ENCODE results near the gene RAD9A. TPM values are rescaled to one million over a fixed set of nuclear protein-coding genes. Genes with fewer than 3 reads are reported as not detected.
A peak's percentile ranks its signal among the peaks of the same experiment; 100 is the strongest.

Gene RAD9A
- total RNA-seq, 1 donor from 2014 or later = 30.7 TPM

GRCh38 chr11:67365736-67366444, 25.9 kb upstream of the RAD9A start:
- DNase-seq (ENCODE audit: low spot score) = no peak
- Mint-ChIP-seq H3K4me1 (ENCODE audit: low read depth) (peaks cover 12% of the 10 kb centered on the region), H3K9me3 (no peaks in the 10 kb centered on the region), H3K27me3 (ENCODE audit: insufficient read depth) (peaks cover 51% of the 10 kb centered on the region), H3K27ac (no peak overlapping the region), H3K36me3 (ENCODE audit: low read depth) (no peaks in the 10 kb centered on the region), H3K4me3 (no peak overlapping the region)
- intact Hi-C loops (cut with micrococcal nuclease) = no loop called here

GRCh38 chr11:67366546-67366945, 25.2 kb upstream of the RAD9A start:
- intact Hi-C loops (cut with micrococcal nuclease) = no loop called here
- H3K9me3 Mint-ChIP-seq = no peaks in the 10 kb centered on the region
- H3K4me3 Mint-ChIP-seq = no peak overlapping the region
- H3K27me3 Mint-ChIP-seq (ENCODE audit: insufficient read depth) = peaks cover 52% of the 10 kb centered on the region
- H3K27ac Mint-ChIP-seq = no peak overlapping the region
- peaks cover 18% of the 10 kb centered on the region for H3K4me1 Mint-ChIP-seq (ENCODE audit: low read depth)
- H3K36me3 Mint-ChIP-seq (ENCODE audit: low read depth) = no peaks in the 10 kb centered on the region
- DNase-seq (ENCODE audit: low spot score) = no peak

GRCh38 chr11:67366961-67367760, 24.6 kb upstream of the RAD9A start:
- Mint-ChIP-seq H3K27me3 (ENCODE audit: insufficient read depth) (peaks cover 55% of the 10 kb centered on the region), H3K27ac (no peak overlapping the region), H3K36me3 (ENCODE audit: low read depth) (no peaks in the 10 kb centered on the region), H3K4me1 (ENCODE audit: low read depth) (peaks cover 21% of the 10 kb centered on the region), H3K9me3 (no peaks in the 10 kb centered on the region), H3K4me3 (no peak overlapping the region)
- no peak for DNase-seq (ENCODE audit: low spot score)
- intact Hi-C loops (cut with micrococcal nuclease) = no loop called here

GRCh38 chr11:67367761-67368227, 24.0 kb upstream of the RAD9A start:
- Mint-ChIP-seq H3K36me3 (ENCODE audit: low read depth) (no peaks in the 10 kb centered on the region), H3K9me3 (no peaks in the 10 kb centered on the region), H3K27ac (no peak overlapping the region), H3K27me3 (ENCODE audit: insufficient read depth) (peaks cover 48% of the 10 kb centered on the region), H3K4me3 (no peak overlapping the region), H3K4me1 (ENCODE audit: low read depth) (peaks cover 21% of the 10 kb centered on the region)
- DNase-seq (ENCODE audit: low spot score) = no peak
- intact Hi-C loops (cut with micrococcal nuclease) = loop anchor here (1.0 kb wide), 1 partner anchor 10 kb away; no protein-coding TSS in a partner anchor

GRCh38 chr11:67368621-67369020, 23.2 kb upstream of the RAD9A start:
- H3K4me1 Mint-ChIP-seq (ENCODE audit: low read depth) = peaks cover 21% of the 10 kb centered on the region
- peaks cover 48% of the 10 kb centered on the region for H3K27me3 Mint-ChIP-seq (ENCODE audit: insufficient read depth)
- H3K9me3 Mint-ChIP-seq = no peaks in the 10 kb centered on the region
- intact Hi-C loops (cut with micrococcal nuclease) = loop anchor here (1.0 kb wide), 1 partner anchor 11 kb away; no protein-coding TSS in a partner anchor
- DNase-seq (ENCODE audit: low spot score) = no peak
- H3K27ac Mint-ChIP-seq = no peak overlapping the region
- H3K4me3 Mint-ChIP-seq = no peak overlapping the region
- H3K36me3 Mint-ChIP-seq (ENCODE audit: low read depth) = no peaks in the 10 kb centered on the region

- intact Hi-C loops (cut with micrococcal nuclease) = no loop called here
- H3K36me3 Mint-ChIP-seq (ENCODE audit: low read depth) = no peaks in the 10 kb centered on the region
- no peak overlapping the region for H3K27ac Mint-ChIP-seq
- no peak for DNase-seq (ENCODE audit: low spot score)
- H3K4me1 Mint-ChIP-seq (ENCODE audit: low read depth) = peaks cover 27% of the 10 kb centered on the region
- no peak overlapping the region for H3K4me3 Mint-ChIP-seq
- no peaks in the 10 kb centered on the region for H3K9me3 Mint-ChIP-seq
- H3K27me3 Mint-ChIP-seq (ENCODE audit: insufficient read depth) = peaks cover 52% of the 10 kb centered on the region
These were observed 22.5 kb upstream of the RAD9A start for GRCh38 chr11:67369275-67369674.

- no peak overlapping the region for H3K27ac Mint-ChIP-seq
- H3K27me3 Mint-ChIP-seq (ENCODE audit: insufficient read depth) = peaks cover 56% of the 10 kb centered on the region
- no peaks in the 10 kb centered on the region for H3K9me3 Mint-ChIP-seq
- no peak for DNase-seq (ENCODE audit: low spot score)
- H3K4me3 Mint-ChIP-seq = no peak overlapping the region
- no peaks in the 10 kb centered on the region for H3K36me3 Mint-ChIP-seq (ENCODE audit: low read depth)
- intact Hi-C loops (cut with micrococcal nuclease) = no loop called here
- H3K4me1 Mint-ChIP-seq (ENCODE audit: low read depth) = peaks cover 27% of the 10 kb centered on the region
These were observed 21.9 kb upstream of the RAD9A start for GRCh38 chr11:67369801-67370284.

- Mint-ChIP-seq H3K9me3 (no peaks in the 10 kb centered on the region), H3K36me3 (ENCODE audit: low read depth) (no peaks in the 10 kb centered on the region), H3K27me3 (ENCODE audit: insufficient read depth) (peaks cover 57% of the 10 kb centered on the region), H3K27ac (no peak overlapping the region), H3K4me3 (peak overlapping the region; percentile 37), H3K4me1 (ENCODE audit: low read depth) (peaks cover 26% of the 10 kb centered on the region)
- no peak for DNase-seq (ENCODE audit: low spot score)
- intact Hi-C loops (cut with micrococcal nuclease) = no loop called here
These were observed 21.3 kb upstream of the RAD9A start for GRCh38 chr11:67370351-67371076.

GRCh38 chr11:67371189-67371910, 20.4 kb upstream of the RAD9A start:
- H3K9me3 Mint-ChIP-seq = no peaks in the 10 kb centered on the region
- H3K4me1 Mint-ChIP-seq (ENCODE audit: low read depth) = peaks cover 26% of the 10 kb centered on the region
- intact Hi-C loops (cut with micrococcal nuclease) = no loop called here
- peak overlapping the region; percentile 49 for H3K27ac Mint-ChIP-seq
- H3K36me3 Mint-ChIP-seq (ENCODE audit: low read depth) = no peaks in the 10 kb centered on the region
- no peak for DNase-seq (ENCODE audit: low spot score)
- peaks cover 58% of the 10 kb centered on the region for H3K27me3 Mint-ChIP-seq (ENCODE audit: insufficient read depth)
- H3K4me3 Mint-ChIP-seq = peak overlapping the region; percentile 80

- Mint-ChIP-seq H3K27me3 (ENCODE audit: insufficient read depth) (peaks cover 62% of the 10 kb centered on the region), H3K4me1 (ENCODE audit: low read depth) (peaks cover 26% of the 10 kb centered on the region), H3K27ac (peak overlapping the region; percentile 49), H3K4me3 (peak overlapping the region; percentile 80), H3K9me3 (no peaks in the 10 kb centered on the region), H3K36me3 (ENCODE audit: low read depth) (no peaks in the 10 kb centered on the region)
- intact Hi-C loops (cut with micrococcal nuclease) = no loop called here
- no peak for DNase-seq (ENCODE audit: low spot score)
These were observed 19.9 kb upstream of the RAD9A start for GRCh38 chr11:67371911-67372320.

- H3K9me3 Mint-ChIP-seq = no peaks in the 10 kb centered on the region
- no peaks in the 10 kb centered on the region for H3K36me3 Mint-ChIP-seq (ENCODE audit: low read depth)
- no peak for DNase-seq (ENCODE audit: low spot score)
- intact Hi-C loops (cut with micrococcal nuclease) = no loop called here
- H3K27me3 Mint-ChIP-seq (ENCODE audit: insufficient read depth) = peaks cover 60% of the 10 kb centered on the region
- H3K27ac Mint-ChIP-seq = no peak overlapping the region
- peaks cover 26% of the 10 kb centered on the region for H3K4me1 Mint-ChIP-seq (ENCODE audit: low read depth)
- H3K4me3 Mint-ChIP-seq = no peak overlapping the region
These were observed 19.3 kb upstream of the RAD9A start for GRCh38 chr11:67372321-67372992.

Data from activated T-helper 1 cell treated with anti-CD3 and anti-CD28 coated beads, Interleukin-12 subunit alpha, Interleukin-12 subunit beta, Interleukin-2, Interleukin-4 antibody, amounts not matched to agents 30 ng/mL and 10 ng/mL and 1 ng/mL, durations not matched to agents 14 hours and 24 hours and 36 hours (primary cell).